GM12872 (cell line): ENCODE measurements around the gene POLR3A.

Experiments used
- TF ChIP-seq, protein P1 (sequence below): IDR thresholded peaks from 3 replicates; pipeline ENCODE4 v1.5.1; 2011; ENCODE audit warnings: low read depth, mild to moderate bottlenecking, low read length, moderate library complexity; ENCODE audit not compliant: insufficient read depth

The POLR3A gene

DNA sequence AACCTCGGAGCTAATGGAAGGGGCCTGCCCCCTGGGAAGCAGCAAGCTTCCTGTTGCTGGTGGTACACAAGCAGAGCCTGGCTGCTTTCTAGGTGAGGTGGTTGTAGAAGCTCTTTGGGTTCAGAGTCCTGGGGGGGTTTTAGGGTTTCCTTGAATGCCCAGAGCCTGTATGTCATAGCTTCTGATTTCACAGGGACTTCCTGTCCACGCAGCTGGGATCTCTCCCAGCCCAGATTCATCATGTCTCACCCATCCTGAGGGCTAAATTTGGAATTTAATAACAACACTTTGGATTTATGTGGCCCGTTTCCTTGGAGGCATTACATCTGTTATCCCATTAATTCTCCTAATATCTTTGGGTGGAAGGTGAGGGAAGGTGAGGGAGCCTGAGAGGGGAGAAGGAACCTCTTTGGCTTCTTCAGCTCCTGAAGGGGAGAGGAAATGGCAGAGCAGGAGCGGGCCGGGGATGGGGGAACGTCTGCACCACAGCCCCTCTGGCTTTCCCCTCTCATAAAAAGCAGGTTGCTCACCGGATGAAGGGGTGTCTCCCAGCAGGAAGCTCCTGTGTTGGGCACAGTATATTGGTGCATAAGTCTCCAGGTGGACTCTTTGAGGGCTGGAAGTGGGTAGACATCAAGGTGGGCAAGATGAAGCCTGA is 24.0 kb upstream of the POLR3A start:
- TF ChIP-seq, protein P1, sequence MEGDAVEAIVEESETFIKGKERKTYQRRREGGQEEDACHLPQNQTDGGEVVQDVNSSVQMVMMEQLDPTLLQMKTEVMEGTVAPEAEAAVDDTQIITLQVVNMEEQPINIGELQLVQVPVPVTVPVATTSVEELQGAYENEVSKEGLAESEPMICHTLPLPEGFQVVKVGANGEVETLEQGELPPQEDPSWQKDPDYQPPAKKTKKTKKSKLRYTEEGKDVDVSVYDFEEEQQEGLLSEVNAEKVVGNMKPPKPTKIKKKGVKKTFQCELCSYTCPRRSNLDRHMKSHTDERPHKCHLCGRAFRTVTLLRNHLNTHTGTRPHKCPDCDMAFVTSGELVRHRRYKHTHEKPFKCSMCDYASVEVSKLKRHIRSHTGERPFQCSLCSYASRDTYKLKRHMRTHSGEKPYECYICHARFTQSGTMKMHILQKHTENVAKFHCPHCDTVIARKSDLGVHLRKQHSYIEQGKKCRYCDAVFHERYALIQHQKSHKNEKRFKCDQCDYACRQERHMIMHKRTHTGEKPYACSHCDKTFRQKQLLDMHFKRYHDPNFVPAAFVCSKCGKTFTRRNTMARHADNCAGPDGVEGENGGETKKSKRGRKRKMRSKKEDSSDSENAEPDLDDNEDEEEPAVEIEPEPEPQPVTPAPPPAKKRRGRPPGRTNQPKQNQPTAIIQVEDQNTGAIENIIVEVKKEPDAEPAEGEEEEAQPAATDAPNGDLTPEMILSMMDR, result no peak

DNA sequence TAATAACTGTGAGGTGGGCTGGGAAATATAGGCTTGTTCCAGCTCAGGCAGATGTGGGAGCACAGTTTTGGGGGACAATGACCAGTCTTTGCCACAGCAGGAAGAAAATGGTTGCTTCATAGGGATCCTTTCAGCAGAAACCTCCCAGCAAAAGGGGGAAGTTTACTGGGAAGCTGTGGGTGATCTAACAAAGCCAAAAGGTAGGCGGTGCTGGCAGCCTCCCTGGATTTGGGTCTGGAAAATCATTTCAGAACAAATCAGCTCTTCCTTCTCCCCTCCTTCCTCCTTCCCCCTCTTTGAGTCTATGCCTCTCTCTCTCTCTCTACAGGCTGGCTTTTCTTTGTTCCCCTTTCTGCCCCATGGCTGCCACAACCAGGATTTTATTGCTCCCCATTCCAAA is 20.5 kb upstream of the POLR3A start:
- TF ChIP-seq, protein P1, result no peak

DNA sequence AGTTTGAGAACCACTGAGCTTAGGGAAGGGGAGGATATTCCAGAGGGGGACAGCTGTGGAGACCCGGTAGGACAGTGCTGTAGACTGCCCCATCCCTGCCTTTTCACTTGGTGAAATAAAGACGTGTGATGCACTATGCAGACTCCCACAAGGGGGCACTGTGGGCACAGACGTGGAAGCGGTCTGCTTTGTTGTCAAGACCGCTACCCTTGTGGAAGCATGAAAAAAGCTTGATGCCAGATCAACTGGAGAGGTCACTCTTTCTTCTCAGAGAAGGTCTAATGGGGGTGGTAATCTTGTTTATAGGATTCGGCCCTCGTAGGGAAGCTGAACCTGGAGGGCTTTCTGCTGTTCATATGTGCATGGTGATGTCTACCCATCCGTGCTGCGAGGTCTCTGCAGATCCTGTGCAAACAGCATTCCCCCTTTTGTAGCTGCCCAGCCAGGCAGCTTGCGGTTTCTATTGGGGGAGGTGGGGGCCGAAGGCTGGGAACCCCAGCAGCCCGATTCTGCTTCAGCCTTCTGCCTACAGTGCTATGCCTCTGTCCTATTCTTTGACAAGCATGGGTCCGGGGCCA is 18.1 kb upstream of the POLR3A start:
- TF ChIP-seq, protein P1, result peak; percentile 88

DNA sequence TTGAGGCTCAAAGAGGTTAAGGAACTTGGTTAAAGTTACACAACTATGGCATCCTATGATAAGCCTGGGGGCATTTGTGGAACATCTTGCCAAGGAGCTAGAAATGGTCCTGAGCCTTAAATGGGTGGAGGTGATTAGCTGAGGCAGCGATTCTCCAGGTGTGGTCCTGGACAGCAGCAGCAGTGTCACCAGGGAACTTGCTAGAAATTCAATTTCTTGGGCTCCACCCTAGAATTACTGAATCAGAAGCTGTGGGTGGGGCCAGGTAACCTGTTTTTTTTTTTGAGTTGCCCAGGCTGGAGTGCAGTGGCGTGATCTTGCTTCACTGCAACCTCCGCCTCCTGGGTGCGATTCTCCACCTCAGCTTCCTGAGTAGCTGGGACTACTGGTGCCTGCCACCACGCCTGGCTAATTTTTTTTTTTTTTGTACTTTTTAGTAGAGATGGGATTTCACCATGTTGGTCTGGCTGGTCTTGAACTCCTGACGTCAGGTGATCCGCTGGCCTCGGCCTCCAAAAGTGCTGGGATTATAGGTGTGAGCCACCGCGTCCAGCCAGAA is 17.5 kb upstream of the POLR3A start:
- TF ChIP-seq, protein P1, result no peak

DNA sequence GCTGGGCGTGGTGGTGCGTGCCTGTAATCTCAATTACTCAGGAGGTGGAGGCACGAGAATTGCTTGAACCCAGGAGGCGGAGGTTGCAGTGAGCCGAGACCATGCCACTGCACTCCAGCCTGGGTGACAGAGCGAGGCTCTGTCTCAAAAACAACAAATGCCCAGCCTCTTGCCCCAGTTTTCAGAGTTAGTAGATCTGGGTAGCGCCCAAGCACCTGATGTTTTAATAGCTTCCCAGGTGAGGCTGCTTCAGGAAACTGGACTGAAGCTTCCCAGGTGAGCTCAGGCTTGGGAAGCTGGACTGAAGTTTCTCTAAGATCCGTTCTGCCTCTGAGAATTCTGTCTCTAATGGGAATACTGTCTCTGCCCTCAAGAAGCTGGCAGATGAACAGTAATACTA is 16.5 kb upstream of the POLR3A start:
- TF ChIP-seq, protein P1, result no peak

DNA sequence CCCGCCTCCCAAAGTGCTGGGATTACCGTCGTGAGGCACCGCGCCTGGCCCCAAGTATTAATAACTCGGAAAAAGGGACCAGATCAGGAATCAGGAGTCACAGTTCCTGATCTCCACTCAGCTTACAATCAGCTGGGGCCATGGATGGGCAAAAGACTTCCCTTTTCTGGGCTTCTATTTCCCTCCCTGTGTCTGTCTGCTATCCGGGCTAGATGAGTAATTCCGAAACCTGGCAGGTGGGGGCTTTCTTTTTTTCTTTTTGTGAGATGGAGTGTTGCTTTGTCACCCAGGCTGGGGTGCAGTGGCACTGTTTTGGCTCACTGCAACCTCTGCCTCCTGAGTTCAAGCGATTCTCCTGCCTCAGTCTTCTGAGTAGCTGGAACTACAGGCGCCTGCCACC is 15.9 kb upstream of the POLR3A start:
- TF ChIP-seq, protein P1, result no peak

DNA sequence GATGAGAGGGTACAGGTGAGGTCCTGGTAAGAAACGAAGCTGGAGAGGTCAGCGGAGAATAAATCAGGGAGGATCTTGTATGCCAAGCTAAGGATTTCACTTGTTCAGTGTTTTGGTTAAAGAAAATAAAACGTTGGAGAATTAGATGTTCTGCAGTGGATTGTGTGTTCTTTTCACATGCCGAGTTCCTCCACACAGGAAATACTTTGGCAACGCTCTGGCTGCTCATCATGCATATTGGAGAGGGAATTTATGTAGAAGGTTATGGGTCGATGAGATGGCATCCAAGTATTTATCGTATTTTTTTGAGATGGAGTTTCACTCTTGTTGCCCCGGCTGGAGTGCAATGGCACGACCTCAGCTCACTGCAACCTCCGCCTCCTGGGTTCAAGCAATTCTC is 15.4 kb upstream of the POLR3A start:
- TF ChIP-seq, protein P1, result no peak
